Gastroesophageal sphincter (tissue), 4 donors: Measurements from ENCODE around the gene RAB5B. TPM values are rescaled to one million over a fixed set of nuclear protein-coding genes. Genes with fewer than 3 reads are reported as not detected.
"Not testable (repeated sequence)": the region's sequence is repeated elsewhere in the genome, so short reads cannot be mapped to it uniquely, and the experiment has no call there.

Source experiments
- ATAC-seq: fragments of 150-250 bp; one replicate; pipeline ENCODE4 v1.9.1; 2016; ENCODE audit warnings: mild to moderate bottlenecking, moderate library complexity
- H3K27ac ChIP-seq, 4 donors: fragments of 200-600 bp; sonication (generic) in 3 of 4; 1 replicate in 3 of 4; 2 replicates in 1 of 4; pipeline ENCODE4 v1.5.1; 2016 to 2019
- H3K27me3 ChIP-seq: fragments of 200-600 bp; sonication (generic); one replicate; pipeline ENCODE4 v1.5.1; 2019
- H3K36me3 ChIP-seq, 2 donors: fragments of 200-600 bp; sonication (generic); one replicate each; pipeline ENCODE4 v1.5.1; 2019; ENCODE audit warnings: control low read depth in 1 of 2
- H3K4me1 ChIP-seq, 3 donors: fragments of 200-600 bp; sonication (generic); 1 replicate in 2 of 3; 2 replicates in 1 of 3; pipeline ENCODE4 v1.5.1; 2016 to 2019; ENCODE audit warnings: control low read depth in 2 of 3
- H3K4me3 ChIP-seq, 2 donors: fragments of 200-600 bp; sonication (generic); one replicate each; pipeline ENCODE4 v1.5.1; 2019; ENCODE audit warnings: mild to moderate bottlenecking in 1 of 2, moderate library complexity in 1 of 2
- H3K9me3 ChIP-seq, 3 donors: fragments of 200-600 bp; sonication (generic); one replicate each; pipeline ENCODE4 v1.5.1; 2017 to 2019; ENCODE audit warnings: control low read depth in 2 of 3
- EP300 ChIP-seq: sonication (generic); formaldehyde crosslinking; IDR thresholded peaks from one replicate; pipeline ENCODE4 v1.6.1; 2017; ENCODE audit warnings: antibody characterized with exemption, mild to moderate bottlenecking
- POLR2A ChIP-seq, 2 donors: fragments of 450-650 bp; IDR thresholded peaks; one replicate each; pipeline ENCODE4 v1.6.1; 2017; ENCODE audit warnings: antibody characterized with exemption in 2 of 2, mild to moderate bottlenecking in 2 of 2, moderate library complexity in 1 of 2
- POLR2AphosphoS5 ChIP-seq: sonication (generic); formaldehyde crosslinking; IDR thresholded peaks from one replicate; pipeline ENCODE4 v1.6.1; 2017; ENCODE audit warnings: antibody characterized with exemption
- WGBS, 2 donors: methylation state at CpG; one replicate each; pipeline ENCODE4 v1.1.5; 2018; ENCODE audit warnings: low coverage in 1 of 2; 5-methylcytosine and 5-hydroxymethylcytosine counted together
- total RNA-seq, 4 donors: library from RNA; depleted of rRNA; stranded (reverse); fragments of >200 nt; gene quantifications; one replicate each; pipeline ENCODE4 v1.1.0, GENCODE V29; 2016
- TF ChIP-seq, protein P1 (sequence below), 4 experiments: fragments of 200-600 bp in 2 of 4; fragments of 450-650 bp in 2 of 4; sonication (generic) in 1 of 4; IDR thresholded peaks; one replicate each; pipeline ENCODE4 v1.5.1; 2017 to 2019; ENCODE audit warnings: antibody characterized with exemption in 4 of 4, mild to moderate bottlenecking in 2 of 4, moderate library complexity in 2 of 4

Gene RAB5B
- total RNA-seq, 4 donors from 2014 or later, result 113 to 169 (median 142) TPM

DNA sequence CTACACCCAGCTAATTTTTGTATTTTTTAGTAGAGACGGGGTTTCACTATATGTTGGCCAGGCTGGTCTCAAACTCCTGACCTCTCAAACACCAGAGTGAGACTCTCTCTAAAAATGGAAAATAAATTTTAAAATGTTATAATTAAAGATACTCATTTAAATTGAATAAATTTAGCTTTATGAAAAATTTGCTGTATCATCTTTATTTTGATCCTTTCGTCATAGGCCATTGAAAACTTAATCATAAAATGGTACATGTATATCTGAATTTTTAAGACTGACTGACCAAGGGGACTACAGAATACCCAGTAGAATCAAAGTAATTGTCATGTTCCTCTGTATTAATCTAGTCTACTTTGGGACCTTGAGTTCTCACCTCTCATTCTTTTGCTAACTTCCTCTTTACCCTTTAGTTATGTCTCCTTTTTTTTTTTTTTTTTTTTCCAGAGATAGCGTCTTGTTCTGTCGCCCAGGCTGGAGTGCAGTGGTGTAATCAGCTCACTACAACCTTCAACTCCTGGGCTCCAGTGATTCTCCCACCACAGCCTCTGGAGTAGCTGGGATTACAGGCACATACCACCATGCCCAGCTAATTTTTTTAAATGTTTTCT, 9.5 kb downstream of the RAB5B start:
- H3K36me3 ChIP-seq, result peaks cover 0 to 67% of the 10 kb centered on the region in 2 donors
- ATAC-seq, result no peak
- H3K4me1 ChIP-seq, result peaks cover 0 to 14% (median 0%) of the 10 kb centered on the region in 3 donors
- no peaks in the 10 kb centered on the region for H3K9me3 ChIP-seq
- no peak overlapping the region for H3K4me3 ChIP-seq
- WGBS, 2 donors, result 70 to 72% methylated on average over 3 of the region's 4 CpGs
- no peak for TF ChIP-seq EP300
- TF ChIP-seq POLR2A (IDR thresholded peaks at IDR 0.05), result no peak
- TF ChIP-seq, protein P1, sequence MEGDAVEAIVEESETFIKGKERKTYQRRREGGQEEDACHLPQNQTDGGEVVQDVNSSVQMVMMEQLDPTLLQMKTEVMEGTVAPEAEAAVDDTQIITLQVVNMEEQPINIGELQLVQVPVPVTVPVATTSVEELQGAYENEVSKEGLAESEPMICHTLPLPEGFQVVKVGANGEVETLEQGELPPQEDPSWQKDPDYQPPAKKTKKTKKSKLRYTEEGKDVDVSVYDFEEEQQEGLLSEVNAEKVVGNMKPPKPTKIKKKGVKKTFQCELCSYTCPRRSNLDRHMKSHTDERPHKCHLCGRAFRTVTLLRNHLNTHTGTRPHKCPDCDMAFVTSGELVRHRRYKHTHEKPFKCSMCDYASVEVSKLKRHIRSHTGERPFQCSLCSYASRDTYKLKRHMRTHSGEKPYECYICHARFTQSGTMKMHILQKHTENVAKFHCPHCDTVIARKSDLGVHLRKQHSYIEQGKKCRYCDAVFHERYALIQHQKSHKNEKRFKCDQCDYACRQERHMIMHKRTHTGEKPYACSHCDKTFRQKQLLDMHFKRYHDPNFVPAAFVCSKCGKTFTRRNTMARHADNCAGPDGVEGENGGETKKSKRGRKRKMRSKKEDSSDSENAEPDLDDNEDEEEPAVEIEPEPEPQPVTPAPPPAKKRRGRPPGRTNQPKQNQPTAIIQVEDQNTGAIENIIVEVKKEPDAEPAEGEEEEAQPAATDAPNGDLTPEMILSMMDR (IDR thresholded peaks at IDR 0.05), result no peak
- no peak for TF ChIP-seq POLR2AphosphoS5
- no peak overlapping the region for H3K27ac ChIP-seq
- H3K27me3 ChIP-seq, result no peaks in the 10 kb centered on the region

DNA sequence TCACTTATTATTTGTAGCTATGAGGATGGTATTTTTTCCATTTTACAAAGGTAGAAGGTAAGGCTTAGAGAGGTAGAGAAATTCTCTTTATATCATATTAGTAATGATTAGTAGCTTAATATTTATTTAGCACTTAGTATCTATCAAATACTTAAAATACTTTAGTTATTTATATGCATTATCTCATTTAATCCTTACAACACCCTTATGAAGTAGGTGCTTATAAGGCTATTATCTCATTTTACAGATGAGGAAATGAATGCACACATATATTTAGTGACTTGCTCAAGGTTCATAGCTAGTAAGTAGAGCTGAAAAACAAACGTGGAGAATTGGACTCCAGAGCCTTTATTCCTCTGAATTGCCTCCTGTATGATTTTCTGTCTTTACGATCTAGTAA, 11.0 kb downstream of the RAB5B start:
- H3K27ac ChIP-seq, result no peak overlapping the region
- peaks cover 0 to 83% of the 10 kb centered on the region in 2 donors for H3K36me3 ChIP-seq
- WGBS, 2 donors, result 69 to 76% methylated on average over 2 of the region's 2 CpGs
- ATAC-seq, result no peak
- peaks cover 0 to 2% (median 0%) of the 10 kb centered on the region in 3 donors for H3K4me1 ChIP-seq
- TF ChIP-seq, protein P1 (IDR thresholded peaks at IDR 0.05), result no peak
- no peak for TF ChIP-seq POLR2A (IDR thresholded peaks at IDR 0.05)
- no peak for TF ChIP-seq POLR2AphosphoS5
- no peak for TF ChIP-seq EP300
- no peaks in the 10 kb centered on the region for H3K27me3 ChIP-seq
- no peak overlapping the region for H3K4me3 ChIP-seq
- no peaks in the 10 kb centered on the region for H3K9me3 ChIP-seq

DNA sequence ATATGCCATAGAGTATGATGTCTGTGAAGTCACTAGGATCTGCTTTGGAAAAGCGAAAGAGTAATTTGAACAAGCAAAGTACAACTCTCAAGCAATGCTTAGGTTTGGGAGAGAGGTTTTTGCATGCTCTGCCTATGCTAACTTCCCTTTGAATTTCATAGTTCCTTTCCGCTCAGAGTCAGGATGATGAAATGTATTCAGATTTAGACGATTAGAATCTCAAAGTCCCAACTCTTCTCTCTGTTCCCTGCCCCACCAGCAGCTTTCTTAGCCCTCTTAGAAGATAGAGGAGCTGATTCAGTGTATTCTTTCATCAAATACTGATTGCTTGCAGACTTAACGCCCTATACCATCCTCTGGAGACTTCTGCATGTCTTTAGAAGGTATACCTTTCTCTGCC, 11.5 kb downstream of the RAB5B start:
- no peak for ATAC-seq
- Histone ChIP-seq H3K4me3 (no peak overlapping the region), H3K27me3 (no peaks in the 10 kb centered on the region), H3K4me1 (no peaks in the 10 kb centered on the region), H3K27ac (no peak overlapping the region), H3K9me3 (no peaks in the 10 kb centered on the region), H3K36me3 (peaks cover 0 to 84% of the 10 kb centered on the region in 2 donors)
- 81 to 95% methylated on average over 3 to 4 of the region's 4 CpGs for WGBS, 2 donors
- TF ChIP-seq, protein P1 (IDR thresholded peaks at IDR 0.05), result no peak
- TF ChIP-seq EP300 (no peak), POLR2AphosphoS5 (no peak), POLR2A (IDR thresholded peaks at IDR 0.05) (no peak)

DNA sequence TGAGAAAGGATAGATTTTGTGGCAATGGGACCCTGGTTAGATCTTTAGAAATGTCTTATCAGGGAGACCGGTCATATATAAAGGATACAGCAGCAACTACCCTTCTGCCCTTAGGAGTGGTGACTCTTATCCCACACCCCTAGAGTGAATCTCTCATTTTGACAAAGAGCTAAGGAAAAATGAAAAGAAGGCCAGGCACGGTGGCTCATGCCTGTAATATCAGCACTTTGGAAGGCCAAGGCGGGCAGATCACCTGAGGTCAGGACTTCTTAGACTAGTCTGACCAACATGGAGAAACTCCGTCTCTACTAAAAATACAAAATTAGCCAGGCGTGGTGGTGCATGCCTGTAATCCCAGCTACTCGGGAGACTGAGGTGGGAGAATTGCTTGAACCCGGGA, 12.1 kb downstream of the RAB5B start:
- not testable (repeated sequence) for ATAC-seq, H3K27ac ChIP-seq, H3K4me1 ChIP-seq, H3K9me3 ChIP-seq, H3K27me3 ChIP-seq, H3K4me3 ChIP-seq
- 81 to 88% methylated on average over 2 to 7 of the region's 7 CpGs for WGBS, 2 donors
- peaks cover 0 to 84% of the 10 kb centered on the region in 2 donors for H3K36me3 ChIP-seq

DNA sequence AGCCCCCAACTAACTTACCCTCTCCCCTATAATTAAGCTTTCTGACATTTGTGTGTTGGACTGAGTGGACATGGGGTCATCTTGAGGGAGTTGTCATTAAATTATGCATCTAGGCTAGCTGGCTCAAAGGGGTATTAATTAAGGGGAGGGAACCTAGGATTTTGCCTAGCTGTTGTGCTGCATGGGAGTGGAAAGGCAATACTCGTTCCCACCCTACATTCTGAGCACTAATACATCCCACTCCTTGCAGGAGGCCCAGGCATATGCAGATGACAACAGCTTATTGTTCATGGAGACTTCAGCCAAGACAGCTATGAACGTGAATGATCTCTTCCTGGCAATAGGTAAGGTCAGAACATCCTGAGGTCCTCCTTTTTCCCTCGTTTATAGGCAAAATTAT, 17.2 kb downstream of the RAB5B start:
- ATAC-seq, result no peak
- Histone ChIP-seq H3K4me1 (peaks cover 0 to 3% (median 0%) of the 10 kb centered on the region in 3 donors), H3K9me3 (no peaks in the 10 kb centered on the region), H3K27ac (no peak overlapping the region), H3K27me3 (no peaks in the 10 kb centered on the region), H3K36me3 (peaks cover 0 to 94% of the 10 kb centered on the region in 2 donors), H3K4me3 (no peak overlapping the region)
- TF ChIP-seq EP300, result no peak
- TF ChIP-seq, protein P1 (IDR thresholded peaks at IDR 0.05), result no peak
- TF ChIP-seq POLR2A (IDR thresholded peaks at IDR 0.05), result no peak
- TF ChIP-seq POLR2AphosphoS5, result no peak
- 84 to 100% methylated on average over 2 to 3 of the region's 3 CpGs for WGBS, 2 donors
